HCEC 1CT (cell line): ENCODE results near the gene COX4I1.
"Not testable (repeated sequence)": the region's sequence is repeated elsewhere in the genome, so short reads cannot be mapped to it uniquely, and the experiment has no call there.

ENCODE experiments used
- DNase-seq: peaks from one replicate; pipeline ENCODE4 v3.0.0-alpha.2; 2017

COX4I1 gene

DNA sequence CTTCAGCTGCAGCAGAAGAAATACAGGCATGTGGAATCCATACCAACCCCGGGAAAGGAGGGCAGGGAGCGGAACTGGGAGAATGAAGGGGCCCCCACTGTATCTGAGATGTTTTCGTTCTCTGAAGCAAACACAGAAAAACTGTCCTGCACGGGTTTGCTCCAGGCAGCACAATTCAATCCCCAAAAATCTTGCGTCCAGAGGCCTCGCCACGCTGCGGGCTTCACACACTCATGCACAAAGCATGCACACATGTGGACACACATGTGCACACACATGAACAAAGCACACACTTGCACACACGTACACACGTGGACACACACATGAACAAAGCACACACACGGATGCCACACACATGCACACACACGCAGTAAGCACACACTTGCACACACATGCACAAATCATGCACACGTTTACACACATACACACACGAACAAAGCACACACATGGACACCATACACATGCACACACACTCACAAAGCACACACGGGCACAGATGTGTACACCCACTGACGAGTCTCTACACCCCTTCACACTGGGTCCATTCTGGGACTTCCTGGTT is 27.3 kb downstream of the COX4I1 start:
- DNase-seq: no peak

DNA sequence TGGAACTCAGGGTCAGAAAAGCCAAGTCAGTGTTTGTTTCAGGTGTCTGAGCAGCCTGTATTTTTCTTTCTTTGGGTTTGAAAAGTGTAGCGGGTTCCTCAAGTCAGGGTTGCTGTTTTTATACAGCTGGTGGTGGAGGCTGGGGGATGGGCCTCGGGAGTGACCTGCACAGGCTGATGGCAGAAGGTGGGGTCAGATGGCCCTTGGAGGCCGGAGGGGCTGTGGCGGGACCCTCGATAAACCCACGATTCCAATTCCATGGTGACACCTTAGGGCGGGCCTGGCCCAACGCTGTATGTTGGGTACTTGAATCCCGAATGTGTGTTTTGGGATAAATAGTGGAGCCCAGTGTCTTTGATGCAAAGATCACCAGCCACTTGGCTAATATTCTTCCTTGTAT is 28.7 kb downstream of the COX4I1 start:
- DNase-seq: no peak

DNA sequence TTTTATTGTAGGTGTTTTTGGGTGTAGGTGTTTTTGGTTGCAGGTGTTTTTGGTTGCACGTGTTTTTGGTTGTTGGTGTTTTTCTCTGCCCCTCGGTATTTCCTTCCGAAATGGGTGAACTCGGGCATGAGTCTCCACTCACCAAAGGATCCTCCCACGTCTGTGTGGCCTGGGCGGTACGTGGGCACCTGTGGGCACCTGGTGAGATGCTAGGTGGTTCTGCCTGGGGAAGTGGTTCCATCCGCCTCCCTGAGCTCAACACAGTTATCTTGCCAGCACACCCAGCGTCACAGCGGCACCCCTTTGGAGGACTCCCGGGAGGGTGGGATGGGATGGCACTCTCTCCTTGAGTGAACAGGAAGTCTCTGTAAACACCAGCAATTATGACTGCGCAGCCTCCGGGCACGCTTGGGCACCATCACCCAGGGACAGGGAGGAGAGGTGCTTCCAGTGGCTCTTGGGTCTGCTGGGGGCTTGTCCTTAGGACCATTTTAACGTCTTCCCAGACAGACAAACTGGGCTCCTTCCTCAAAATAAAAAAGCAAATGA is 29.8 kb downstream of the COX4I1 start:
- DNase-seq: no peak

DNA sequence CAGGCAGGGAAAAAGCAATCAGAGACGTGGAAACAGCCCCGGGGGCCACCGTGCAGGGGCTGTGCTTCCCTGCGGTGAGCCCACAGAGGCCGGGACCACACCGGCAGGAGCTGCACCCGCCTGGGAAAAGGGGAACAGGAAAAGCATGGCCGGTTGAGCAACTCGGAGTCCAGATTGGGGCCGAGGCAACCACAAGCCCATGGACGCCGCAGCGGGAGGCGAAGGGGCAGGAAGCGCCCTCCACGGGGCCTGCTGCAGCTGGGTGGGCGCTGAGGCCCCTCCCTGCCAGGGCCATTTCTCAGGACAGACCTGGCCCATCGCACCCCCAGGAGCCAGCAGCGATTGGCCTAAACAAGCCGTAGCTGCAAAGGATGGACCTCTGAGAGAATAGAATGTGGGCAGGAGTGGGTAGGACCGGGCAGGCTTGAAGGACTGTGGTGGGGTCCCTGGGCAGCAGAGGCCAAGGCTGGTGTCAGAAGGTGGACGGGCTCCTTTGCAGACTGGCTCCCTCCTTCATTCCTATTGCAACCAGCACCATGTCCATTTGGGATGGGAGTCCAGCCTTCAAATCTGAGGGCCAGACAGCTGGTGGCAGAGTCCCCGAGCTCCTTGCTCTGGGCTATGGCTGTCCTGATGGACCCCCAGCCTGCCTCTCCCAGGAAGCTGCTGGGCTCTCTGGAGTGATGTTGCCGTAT is 30.4 kb downstream of the COX4I1 start:
- DNase-seq: no peak

DNA sequence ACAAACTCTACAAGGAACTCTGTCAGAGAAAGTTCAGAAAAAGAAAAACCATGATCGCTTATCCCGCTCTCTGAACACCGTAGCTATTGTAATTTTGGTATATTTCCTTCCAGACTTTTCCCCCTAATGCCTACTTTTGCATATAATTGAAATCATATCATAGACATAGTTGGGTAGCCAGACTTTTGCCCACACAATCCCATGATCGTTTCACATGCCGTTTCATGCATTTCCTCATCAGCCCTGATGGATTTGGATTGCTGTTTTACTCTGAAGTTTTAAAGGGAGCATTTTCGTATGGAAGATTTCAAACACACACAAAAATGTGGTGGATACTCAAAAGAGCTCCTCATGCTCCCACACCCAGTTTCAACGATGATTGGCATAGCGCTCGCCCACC is 31.3 kb downstream of the COX4I1 start:
- no peak for DNase-seq

DNA sequence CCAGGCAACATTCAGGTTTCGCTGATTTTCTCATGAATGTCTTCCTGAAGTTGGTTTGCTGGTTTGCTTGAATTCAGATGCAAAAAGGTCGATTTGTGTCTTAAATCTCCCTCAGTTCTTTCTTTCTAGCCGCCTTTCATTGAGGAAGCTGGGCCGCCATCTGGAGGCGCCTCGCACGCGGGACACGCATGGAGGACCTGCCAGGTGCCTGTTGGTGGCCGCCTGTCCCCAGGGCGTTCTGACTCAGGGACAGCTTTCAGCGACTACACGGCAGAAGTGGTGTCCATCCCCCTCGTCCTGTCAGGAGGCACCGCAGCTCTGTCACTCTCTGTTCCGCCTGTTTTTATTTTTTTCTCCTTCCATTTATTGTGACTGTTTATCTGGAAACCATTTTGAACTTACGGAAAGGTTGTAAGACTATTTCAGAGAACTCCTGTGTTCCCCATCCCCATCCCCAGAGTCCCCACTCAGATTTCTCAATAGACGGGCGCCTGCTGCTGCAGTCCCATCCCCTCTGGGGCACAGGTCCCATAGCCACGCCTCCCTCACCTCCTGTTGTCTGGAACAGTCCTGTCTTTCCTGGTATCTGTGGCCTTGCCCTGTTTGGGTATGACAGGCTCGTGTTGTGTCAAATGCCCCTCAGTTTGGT is 33.2 kb downstream of the COX4I1 start:
- DNase-seq: no peak

DNA sequence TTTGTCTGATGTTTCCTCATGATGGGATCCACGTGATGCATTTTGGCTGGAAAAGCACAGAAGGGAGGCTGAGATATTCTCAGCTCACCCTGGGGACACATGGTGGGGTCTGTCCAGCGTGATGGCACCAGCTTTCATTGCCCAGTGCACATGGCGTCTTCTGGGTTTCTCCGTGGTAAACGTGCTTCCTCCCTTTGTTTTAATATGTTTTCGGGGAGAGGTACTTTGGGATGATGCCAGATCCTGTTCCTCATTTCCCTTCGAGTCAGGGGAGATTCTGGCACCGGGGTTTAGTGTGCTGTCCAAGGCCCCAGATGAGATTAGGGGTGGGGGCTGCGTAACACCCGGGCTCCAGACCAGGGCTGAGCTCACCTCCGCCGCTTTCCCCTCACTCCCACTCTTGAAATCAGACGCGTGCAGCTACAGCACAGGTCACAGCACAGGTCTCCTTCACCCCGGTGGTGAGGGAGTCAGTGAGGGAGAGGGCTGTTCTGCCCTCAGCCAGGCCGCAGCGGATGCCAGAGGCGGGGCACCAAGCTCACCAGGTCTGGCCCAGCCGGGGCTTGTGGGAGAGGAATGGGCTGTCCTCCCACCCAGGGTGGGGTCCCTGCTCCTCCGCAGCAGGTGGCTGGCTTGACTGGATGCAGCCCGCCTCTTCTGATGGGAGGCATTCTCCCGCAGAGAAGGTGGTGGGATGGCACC is 33.9 kb downstream of the COX4I1 start:
- DNase-seq: no peak

- DNase-seq: no peak
Observed at GRCh38 chr16:85834741-85835140, 35.2 kb downstream of the COX4I1 start.

DNA sequence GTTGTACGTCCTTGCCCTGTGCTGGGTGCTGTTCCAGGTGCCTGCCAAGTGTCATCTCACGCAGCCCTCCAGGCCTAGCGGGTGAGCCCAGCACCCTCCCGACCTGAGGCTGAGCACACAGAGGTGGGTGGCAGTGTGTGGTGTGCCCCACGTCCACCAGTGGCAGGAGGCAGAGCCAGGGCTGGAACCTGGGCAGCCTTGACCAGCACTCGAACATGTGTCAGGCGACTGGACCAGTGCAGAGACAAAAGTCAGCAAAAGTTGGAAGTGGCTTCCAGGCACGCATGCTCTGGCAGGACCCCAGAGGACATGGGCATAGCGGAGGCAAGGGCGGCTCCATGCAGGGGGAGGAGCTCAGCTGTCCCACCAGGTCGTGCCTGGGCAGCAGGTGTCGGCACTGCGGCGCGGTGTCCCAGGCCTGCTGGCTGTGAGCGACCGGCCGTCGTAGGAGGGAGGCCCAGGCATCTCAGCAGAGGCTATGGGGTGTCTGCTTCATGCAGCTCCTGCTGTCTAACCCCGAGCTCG is 35.8 kb downstream of the COX4I1 start:
- DNase-seq: no peak

DNA sequence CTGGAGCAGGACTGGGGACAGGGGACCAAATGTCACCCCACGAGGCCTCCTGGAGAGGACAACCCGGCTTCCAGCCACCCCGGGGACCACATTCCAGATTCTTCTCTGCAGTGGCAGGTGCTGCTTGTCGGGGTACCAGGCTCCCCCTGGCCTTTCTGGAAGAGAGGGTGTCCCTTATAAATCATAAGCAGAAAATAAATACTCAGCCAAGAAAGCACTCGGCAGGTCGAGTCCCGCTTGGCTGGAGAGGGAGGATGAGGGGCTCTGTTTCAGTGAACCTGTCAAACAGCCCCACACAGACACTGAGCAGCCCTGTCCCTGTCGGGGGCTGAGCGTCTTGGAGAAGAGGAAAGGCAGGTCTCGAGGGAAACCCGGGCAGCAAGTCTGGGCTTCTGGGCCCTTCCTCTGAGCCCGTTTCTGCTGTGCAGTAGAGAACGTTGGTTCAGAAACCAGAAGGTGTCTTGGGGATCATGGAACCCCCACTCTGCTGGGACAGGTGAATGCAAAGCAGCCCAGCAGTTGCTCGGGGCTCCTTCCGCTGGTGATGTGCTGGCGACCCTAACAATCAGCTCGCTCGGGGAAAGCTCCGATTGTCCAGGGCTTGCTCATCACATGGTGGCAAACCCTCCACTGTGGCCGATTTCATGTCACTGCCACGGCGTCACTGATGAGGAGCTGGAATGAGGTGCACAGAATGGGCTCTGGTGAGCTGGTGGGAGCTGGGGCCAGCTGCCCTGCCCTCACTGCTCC is 36.6 kb downstream of the COX4I1 start:
- no peak for DNase-seq

GRCh38 chr16:85836706-85837582 is 37.4 kb downstream of the COX4I1 start:
- DNase-seq: no peak

DNA sequence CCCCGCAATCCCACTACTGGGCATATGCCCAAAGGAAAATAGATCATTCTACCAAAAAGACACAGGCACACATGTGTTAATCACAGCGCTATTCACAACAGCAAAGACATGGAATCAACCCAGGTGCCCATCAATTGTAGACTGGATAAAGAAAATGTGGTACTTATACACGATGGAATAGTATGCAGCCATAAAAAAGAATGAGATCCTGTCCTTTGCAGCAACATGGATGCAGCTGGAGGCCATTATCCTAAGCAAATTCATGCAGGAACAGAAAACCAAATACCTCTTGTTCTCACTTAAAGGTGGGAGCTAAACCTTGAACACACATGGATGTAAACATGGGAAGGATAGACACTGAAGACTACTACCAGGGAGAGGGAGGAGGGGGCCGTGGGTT is 38.2 kb downstream of the COX4I1 start:
- DNase-seq: not testable (repeated sequence)

GRCh38 chr16:85838381-85838780 is 38.9 kb downstream of the COX4I1 start:
- no peak for DNase-seq

DNA sequence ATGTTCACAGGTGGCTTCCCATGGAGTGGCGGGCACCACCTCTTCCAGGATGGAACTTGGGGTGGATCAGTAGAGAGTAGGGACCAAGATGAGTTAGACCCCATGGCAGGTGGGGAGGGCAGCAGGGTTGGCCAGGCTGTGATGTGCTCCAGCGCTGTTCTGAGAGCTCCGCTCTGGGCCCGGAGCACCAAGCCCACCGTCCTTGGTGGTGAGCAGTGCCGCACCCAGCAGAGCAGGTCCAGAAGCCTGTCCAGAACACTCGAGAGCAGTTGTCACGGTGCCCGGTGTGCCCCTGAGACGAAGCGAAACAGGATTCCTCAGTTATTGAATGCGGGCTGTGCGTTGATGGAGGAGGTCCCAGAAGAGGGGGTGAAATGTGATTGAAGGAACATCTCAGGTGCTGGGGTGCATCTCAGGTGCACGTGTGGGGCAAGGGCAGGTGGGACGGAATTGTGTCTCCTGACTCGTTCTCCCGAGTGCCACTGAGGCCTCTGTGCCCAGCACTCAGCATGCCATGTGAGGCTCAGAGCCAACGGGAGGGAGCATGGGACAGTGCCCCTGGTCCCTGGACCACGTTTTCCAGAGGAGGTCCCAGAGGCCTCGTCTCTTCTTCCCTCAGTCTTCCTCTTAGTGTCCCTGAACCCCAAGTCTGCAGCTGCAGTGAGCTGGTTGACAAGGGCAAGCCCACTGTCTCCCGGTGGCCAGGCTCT is 39.5 kb downstream of the COX4I1 start:
- no peak for DNase-seq

DNA sequence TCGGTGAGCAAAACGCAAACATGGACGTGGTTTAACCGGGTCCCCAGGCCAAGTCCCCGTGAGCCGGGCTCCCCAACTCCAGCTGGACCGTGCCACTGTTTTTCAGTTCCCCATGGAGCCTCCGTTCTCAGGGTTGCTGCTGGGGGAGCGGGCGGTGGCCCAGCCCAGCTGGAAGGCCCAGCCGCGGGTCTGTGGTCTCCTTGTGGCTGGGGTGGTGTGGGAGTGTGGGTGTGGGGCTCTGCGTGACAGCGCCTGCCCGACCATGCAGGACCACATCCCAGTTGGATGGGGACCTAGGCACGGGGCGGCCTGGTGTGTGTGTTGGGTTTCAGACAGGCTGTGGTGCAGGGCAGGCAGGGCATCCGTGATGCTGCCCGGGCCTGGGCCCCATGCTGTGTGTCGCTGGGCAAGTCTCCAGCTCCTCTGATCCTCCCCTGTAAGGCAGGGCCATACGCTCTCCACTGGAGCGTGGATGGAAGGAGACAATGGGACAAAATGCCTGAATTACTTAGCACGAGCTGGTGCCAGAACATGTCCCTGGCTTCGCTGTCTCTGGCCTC is 40.3 kb downstream of the COX4I1 start:
- DNase-seq: no peak

DNA sequence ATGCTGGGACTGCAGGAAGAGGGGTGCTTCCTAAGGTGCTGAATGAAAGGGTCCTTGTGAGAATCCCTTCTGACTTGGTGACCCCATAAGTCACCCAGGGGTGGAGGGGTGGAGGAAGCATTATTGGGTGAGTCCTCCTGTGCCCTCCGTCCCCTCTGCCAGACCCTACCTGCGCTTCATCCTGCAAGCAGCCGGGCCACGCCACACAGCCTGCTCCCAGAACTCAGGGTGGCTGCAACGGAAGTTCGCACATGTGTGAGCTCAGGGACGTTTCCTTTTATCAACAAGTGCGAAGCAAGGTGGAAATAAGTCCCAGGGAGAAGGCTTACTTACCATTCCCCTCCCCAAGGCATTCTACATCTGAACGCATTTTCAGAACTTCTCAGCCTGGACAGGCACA is 40.9 kb downstream of the COX4I1 start:
- DNase-seq: no peak

DNA sequence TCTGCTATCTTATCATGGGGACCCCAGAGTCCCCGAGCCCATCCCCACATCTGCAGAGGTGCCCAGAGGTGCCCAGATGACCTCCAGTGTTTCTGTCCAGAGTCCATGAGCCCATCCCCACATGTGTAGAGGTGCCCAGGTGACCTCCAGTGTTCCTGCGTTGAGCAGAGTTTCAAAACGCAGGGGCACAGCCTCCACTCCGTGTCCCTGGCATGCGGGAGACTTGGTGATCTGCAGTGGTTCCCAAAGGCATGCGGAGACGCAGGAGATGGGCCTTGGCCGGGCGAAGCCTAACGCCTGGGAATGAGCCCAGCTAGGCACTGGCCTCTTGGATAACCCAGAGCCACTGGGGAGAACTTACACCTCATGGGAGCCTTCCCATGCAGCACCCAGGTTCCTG is 41.3 kb downstream of the COX4I1 start:
- DNase-seq: no peak

- no peak for DNase-seq
Observed at GRCh38 chr16:85842435-85842834, 42.9 kb downstream of the COX4I1 start.

DNA sequence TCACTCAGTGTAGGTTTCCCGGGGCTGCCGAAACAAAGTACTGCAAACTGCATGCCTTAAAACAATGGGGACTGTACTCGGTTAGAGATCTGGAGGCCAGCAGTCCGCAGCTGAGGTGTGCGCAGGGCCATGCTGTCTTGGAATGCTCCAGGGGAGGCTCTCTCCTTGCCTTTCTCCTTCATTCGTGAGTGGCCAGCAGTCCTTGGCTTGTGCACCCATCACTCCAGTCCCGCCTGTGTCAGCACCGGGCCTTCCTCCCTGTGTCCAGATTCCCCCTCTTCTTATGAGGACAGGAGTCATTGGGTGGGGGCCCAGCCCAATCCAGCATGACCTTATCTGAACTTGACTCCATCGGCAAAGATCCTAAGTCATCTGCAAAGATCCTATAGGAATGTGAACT is 43.4 kb downstream of the COX4I1 start:
- DNase-seq: no peak

DNA sequence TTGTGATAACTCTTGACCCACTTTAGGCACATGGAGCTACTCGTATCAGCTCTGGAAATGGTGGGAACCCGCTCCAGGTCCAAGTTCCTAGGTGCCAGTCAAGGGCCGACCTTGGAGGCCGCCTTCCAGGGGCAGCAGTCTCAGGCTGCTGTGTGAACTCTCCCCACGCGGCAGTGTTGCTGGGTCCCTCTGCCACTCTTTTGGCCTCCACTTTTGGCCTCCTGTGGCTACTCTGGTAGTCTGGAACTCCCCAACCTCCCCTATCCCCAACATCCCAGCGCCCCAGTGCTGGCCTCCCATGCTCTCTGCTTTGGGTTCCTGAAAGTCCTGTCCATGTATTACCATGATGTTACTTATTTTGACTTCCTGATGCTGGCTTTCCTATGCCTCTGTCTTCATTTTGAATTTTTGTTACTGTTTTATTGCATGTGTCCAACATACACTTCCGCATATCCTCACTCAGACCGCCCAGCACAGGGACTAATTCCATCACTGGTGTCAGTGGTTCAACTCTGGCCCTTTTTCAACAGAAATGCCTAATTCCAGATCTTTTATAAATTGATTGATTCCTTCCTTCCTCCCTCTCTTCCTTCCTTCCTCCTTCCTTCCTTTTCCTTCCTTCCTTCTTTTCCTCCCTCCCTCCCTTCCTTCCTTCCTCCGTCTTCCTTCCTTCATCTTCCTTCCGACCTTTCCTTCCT is 44.1 kb downstream of the COX4I1 start:
- DNase-seq: no peak
